Neural progenitor cell (in vitro differentiated cells): Measurements from ENCODE around the gene SIX3. TPM values are rescaled to one million over a fixed set of nuclear protein-coding genes. Genes with fewer than 3 reads are reported as not detected.

Experiments
- DNase-seq: peaks from one replicate; pipeline ENCODE4 v3.0.0-alpha.2; 2016; ENCODE audit warnings: low spot score
- H2AFZ ChIP-seq: fragments of 200-600 bp; sonication (generic); replicated peaks from 2 replicates; pipeline ENCODE4 v1.6.1; 2016; ENCODE audit warnings: antibody characterized with exemption
- H3F3A ChIP-seq: fragments of 200-600 bp; sonication (generic); 2 replicates; pipeline ENCODE4 v1.6.1; 2016; ENCODE audit warnings: antibody characterized with exemption, low read depth
- H3K27ac ChIP-seq: fragments of 200-600 bp; sonication (generic); 2 replicates; pipeline ENCODE4 v1.5.1; 2016; ENCODE audit warnings: mild to moderate bottlenecking
- H3K27me3 ChIP-seq: fragments of 200-600 bp; sonication (generic); 2 replicates; pipeline ENCODE4 v1.6.1; 2016; ENCODE audit warnings: mild to moderate bottlenecking, moderate library complexity
- H3K36me3 ChIP-seq: fragments of 200-600 bp; sonication (generic); 2 replicates; pipeline ENCODE4 v1.5.1; 2016
- H3K4me1 ChIP-seq: fragments of 200-600 bp; sonication (generic); 2 replicates; pipeline ENCODE4 v1.6.1; 2016; ENCODE audit warnings: mixed run types
- H3K4me2 ChIP-seq: fragments of 200-600 bp; sonication (generic); 2 replicates; pipeline ENCODE4 v1.6.1; 2016
- H3K4me3 ChIP-seq: fragments of 200-600 bp; sonication (generic); 2 replicates; pipeline ENCODE4 v1.5.1; 2016
- H3K79me2 ChIP-seq: fragments of 200-600 bp; sonication (generic); 2 replicates; pipeline ENCODE4 v1.6.1; 2016; ENCODE audit warnings: low read depth
- H3K9ac ChIP-seq: fragments of 200-600 bp; sonication (generic); 2 replicates; pipeline ENCODE4 v1.6.1; 2016
- H3K9me3 ChIP-seq: fragments of 200-600 bp; sonication (generic); 2 replicates; pipeline ENCODE4 v1.5.1; 2016; ENCODE audit warnings: low read depth
- H4K20me1 ChIP-seq: fragments of 200-600 bp; sonication (generic); 2 replicates; pipeline ENCODE4 v1.6.1; 2016; ENCODE audit warnings: low read depth
- H3K27ac Mint-ChIP-seq: 3 replicates; pipeline ENCODE4 v1.8.0; 2021; ENCODE audit warnings: mixed read lengths
- H3K27me3 Mint-ChIP-seq: 2 replicates; pipeline ENCODE4 v1.8.0; 2022; ENCODE audit warnings: low read depth, mild to moderate bottlenecking, inconsistent platforms, moderate library complexity, mixed read lengths; ENCODE audit not compliant: insufficient read depth
- H3K36me3 Mint-ChIP-seq: 3 replicates; pipeline ENCODE4 v1.8.0; 2021; ENCODE audit warnings: mixed read lengths
- H3K4me1 Mint-ChIP-seq: 3 replicates; pipeline ENCODE4 v1.8.0; 2021; ENCODE audit warnings: mixed read lengths
- H3K4me3 Mint-ChIP-seq: 3 replicates; pipeline ENCODE4 v1.8.0; 2021; ENCODE audit warnings: mild to moderate bottlenecking, moderate library complexity, mixed read lengths
- H3K9me3 Mint-ChIP-seq: 3 replicates; pipeline ENCODE4 v1.8.0; 2020; ENCODE audit warnings: mixed read lengths
- CTCF ChIP-seq: fragments of 200-600 bp; sonication (generic); IDR thresholded peaks from 2 replicates; pipeline ENCODE4 v1.5.1; 2017; ENCODE audit warnings: antibody characterized with exemption, mild to moderate bottlenecking
- EZH2 ChIP-seq: fragments of 200-600 bp; sonication (generic); IDR thresholded peaks from 2 replicates; pipeline ENCODE4 v1.6.1; 2017; ENCODE audit warnings: antibody characterized with exemption, mild to moderate bottlenecking, moderate library complexity
- EZH2phosphoT487 ChIP-seq: fragments of 200-600 bp; sonication (generic); IDR thresholded peaks from 2 replicates; pipeline ENCODE4 v1.6.1; 2017; ENCODE audit warnings: antibody characterized with exemption
- total RNA-seq: library from RNA; depleted of rRNA; stranded (reverse); fragments of >200 nt; gene quantifications from 2 replicates; pipeline ENCODE4 v1.2.3, GENCODE V29; 2015; ENCODE audit warnings: low replicate concordance

Gene SIX3
- total RNA-seq, 1 donor from 2014 or later, result 14.5 TPM

GRCh38 chr2:44931198-44931780, 10.2 kb upstream of the SIX3 start:
- Histone ChIP-seq H3K79me2 (peaks cover 99% of the 10 kb centered on the region), H3K36me3 (no peaks in the 10 kb centered on the region), H2AFZ (no peak overlapping the region), H3F3A (peaks cover 75% of the 10 kb centered on the region), H3K27me3 (peaks cover 100% of the 10 kb centered on the region), H3K4me2 (peak overlapping the region; percentile 99), H3K27ac (no peak overlapping the region), H3K4me1 (peaks cover 74% of the 10 kb centered on the region), H4K20me1 (peaks cover 81% of the 10 kb centered on the region), H3K4me3 (peak overlapping the region; percentile 42), H3K9ac (no peak overlapping the region), H3K9me3 (no peaks in the 10 kb centered on the region)
- Mint-ChIP-seq H3K9me3 (peaks cover 8% of the 10 kb centered on the region), H3K4me3 (peak overlapping the region; percentile 59), H3K36me3 (no peaks in the 10 kb centered on the region), H3K27me3 (peaks cover 81% of the 10 kb centered on the region), H3K4me1 (peaks cover 40% of the 10 kb centered on the region), H3K27ac (no peak overlapping the region)
- DNase-seq, result peak; percentile 43
- no peak for TF ChIP-seq EZH2
- TF ChIP-seq CTCF, result no peak
- TF ChIP-seq EZH2phosphoT487, result no peak

- TF ChIP-seq CTCF, result no peak
- no peak for TF ChIP-seq EZH2phosphoT487
- no peak for TF ChIP-seq EZH2
- Histone ChIP-seq H3K9me3 (no peaks in the 10 kb centered on the region), H3K4me1 (peaks cover 74% of the 10 kb centered on the region), H3K36me3 (no peaks in the 10 kb centered on the region), H3K4me2 (peak overlapping the region; percentile 99), H3K27ac (no peak overlapping the region), H3K79me2 (peaks cover 99% of the 10 kb centered on the region), H3K9ac (no peak overlapping the region), H3K4me3 (peak overlapping the region; percentile 96), H4K20me1 (peaks cover 81% of the 10 kb centered on the region), H2AFZ (no peak overlapping the region), H3K27me3 (peaks cover 100% of the 10 kb centered on the region), H3F3A (peaks cover 75% of the 10 kb centered on the region)
- no peak overlapping the region for H3K27ac Mint-ChIP-seq
- H3K36me3 Mint-ChIP-seq, result no peaks in the 10 kb centered on the region
- peaks cover 44% of the 10 kb centered on the region for H3K4me1 Mint-ChIP-seq
- peaks cover 8% of the 10 kb centered on the region for H3K9me3 Mint-ChIP-seq
- peak; percentile 48 for DNase-seq
- H3K4me3 Mint-ChIP-seq, result peak overlapping the region; percentile 7
- H3K27me3 Mint-ChIP-seq, result peaks cover 82% of the 10 kb centered on the region
These were observed 9.4 kb upstream of the SIX3 start for GRCh38 chr2:44932079-44932478.

GRCh38 chr2:44932564-44933392, 8.7 kb upstream of the SIX3 start:
- H3K9me3 Mint-ChIP-seq, result peaks cover 8% of the 10 kb centered on the region
- H3K27ac Mint-ChIP-seq, result no peak overlapping the region
- Histone ChIP-seq H2AFZ (no peak overlapping the region), H3K27me3 (peaks cover 97% of the 10 kb centered on the region), H3K4me2 (peak overlapping the region; percentile 99), H3K79me2 (peaks cover 97% of the 10 kb centered on the region), H3F3A (peaks cover 75% of the 10 kb centered on the region), H3K4me1 (peaks cover 71% of the 10 kb centered on the region), H4K20me1 (peaks cover 78% of the 10 kb centered on the region), H3K36me3 (no peaks in the 10 kb centered on the region), H3K9ac (no peak overlapping the region), H3K9me3 (no peaks in the 10 kb centered on the region), H3K27ac (no peak overlapping the region), H3K4me3 (peak overlapping the region; percentile 96)
- H3K36me3 Mint-ChIP-seq, result no peaks in the 10 kb centered on the region
- H3K4me1 Mint-ChIP-seq, result peaks cover 44% of the 10 kb centered on the region
- DNase-seq, result peak; percentile 58
- H3K4me3 Mint-ChIP-seq, result peak overlapping the region; percentile 21
- peak; percentile 43 for TF ChIP-seq EZH2
- TF ChIP-seq CTCF, result no peak
- peak; percentile 70 for TF ChIP-seq EZH2phosphoT487
- peaks cover 82% of the 10 kb centered on the region for H3K27me3 Mint-ChIP-seq
